Natural killer cell (primary cell): Measurements from ENCODE around the gene PLAGL1. TPM values are rescaled to one million over a fixed set of nuclear protein-coding genes. Genes with fewer than 3 reads are reported as not detected.
A peak's percentile ranks its signal among the peaks of the same experiment; 100 is the strongest.
"Not testable (repeated sequence)": the region's sequence is repeated elsewhere in the genome, so short reads cannot be mapped to it uniquely, and the experiment has no call there.

Experiments used
- ATAC-seq, 3 donors: fragments of 150-1000 bp in 2 of 3; fragments of 200-7000 bp in 1 of 3; cut with Tn5 transposase; 1 replicate in 1 of 3; 2 replicates in 2 of 3; pipeline ENCODE4 v1.10.0; 2021; ENCODE audit warnings: mild to moderate bottlenecking in 2 of 3, moderate library complexity in 2 of 3
- DNase-seq, 2 donors: peaks; one replicate each; pipeline versions ENCODE4 v3.0.0 to v3.0.0-alpha.2; 2013 to 2021; ENCODE audit warnings: mixed read lengths in 1 of 2
- H3K27ac ChIP-seq: one replicate; pipeline ENCODE4 v1.5.1; 2013; ENCODE audit warnings: mild to moderate bottlenecking, low read length
- H3K27me3 ChIP-seq: one replicate; pipeline ENCODE4 v1.6.1; 2013; ENCODE audit warnings: low read length; ENCODE audit not compliant: control insufficient read depth, insufficient read depth
- H3K36me3 ChIP-seq: one replicate; pipeline ENCODE4 v1.6.1; 2013; ENCODE audit warnings: low read length; ENCODE audit not compliant: control insufficient read depth, insufficient read depth
- H3K4me1 ChIP-seq: one replicate; pipeline ENCODE4 v1.6.1; 2013; ENCODE audit warnings: low read length; ENCODE audit not compliant: control insufficient read depth, insufficient read depth
- H3K4me3 ChIP-seq: one replicate; pipeline ENCODE4 v1.5.1; 2013; ENCODE audit warnings: low read length
- H3K9me3 ChIP-seq: one replicate; pipeline ENCODE4 v1.6.1; 2013; ENCODE audit warnings: low read length; ENCODE audit not compliant: control insufficient read depth, insufficient read depth
- H3K27ac Mint-ChIP-seq, 2 donors: one replicate each; pipeline ENCODE4 v1.8.0; 2022; ENCODE audit warnings: mild to moderate bottlenecking in 2 of 2, mixed read lengths in 2 of 2, moderate library complexity in 1 of 2
- H3K27me3 Mint-ChIP-seq, 2 donors: one replicate each; pipeline ENCODE4 v1.8.0; 2022; ENCODE audit warnings: low read depth in 2 of 2, mixed read lengths in 2 of 2
- H3K36me3 Mint-ChIP-seq: one replicate; pipeline ENCODE4 v1.8.0; 2022; ENCODE audit warnings: mixed read lengths
- H3K4me1 Mint-ChIP-seq, 2 donors: one replicate each; pipeline ENCODE4 v1.8.0; 2022; ENCODE audit warnings: mixed read lengths in 2 of 2
- H3K4me3 Mint-ChIP-seq: one replicate; pipeline ENCODE4 v1.8.0; 2022; ENCODE audit warnings: mild to moderate bottlenecking, moderate library complexity, mixed read lengths
- H3K9me3 Mint-ChIP-seq, 2 donors: one replicate each; pipeline ENCODE4 v1.8.0; 2022; ENCODE audit warnings: mixed read lengths in 2 of 2
- CTCF ChIP-seq: fragments of 200-600 bp; IDR thresholded peaks from one replicate; pipeline ENCODE4 v1.8.0; 2022; ENCODE audit warnings: antibody characterized with exemption
- WGBS: methylation state at CpG from one replicate; pipeline ENCODE4 v1.1.7; 2013; ENCODE audit warnings: missing lambda C conversion rate; ENCODE audit not compliant: insufficient coverage; 5-methylcytosine and 5-hydroxymethylcytosine counted together
- intact Hi-C: fragments of 100-400 bp; cut with micrococcal nuclease; formaldehyde crosslinking; loops from one replicate; pipeline ENCODE4 v1.14.2; 2022
- total RNA-seq, 4 donors: library from RNA; stranded (reverse); fragments of 120-200 nt in 1 of 4; gene quantifications; one replicate each; pipeline versions ENCODE4 v1.2.3 to v1.2.4, GENCODE V29; 2013 to 2022

PLAGL1 gene
- total RNA-seq, 3 donors from 2014 or later (not counting 1 experiment from before 2014, with no cell fraction given) = 4.9 to 12.2 (median 6.8) TPM

GRCh38 chr6:144013486-144013909, 5.4 kb upstream of the PLAGL1 start:
- H3K9me3 Mint-ChIP-seq = no peaks in the 10 kb centered on the region
- intact Hi-C loops = loop anchor here (1.0 to 10.0 kb wide), 4 partner anchors 71 to 1539 kb away; partner anchors contain the start of gene FUCA2
- TF ChIP-seq CTCF = peak; percentile 99
- peaks cover 10% of the 10 kb centered on the region in 2 donors for H3K27me3 Mint-ChIP-seq
- H3K36me3 Mint-ChIP-seq = no peaks in the 10 kb centered on the region
- no peaks in the 10 kb centered on the region for H3K27me3 ChIP-seq
- H3K4me3 Mint-ChIP-seq = no peak overlapping the region
- H3K9me3 ChIP-seq = no peaks in the 10 kb centered on the region
- H3K27ac Mint-ChIP-seq = no peak overlapping the region
- no peaks in the 10 kb centered on the region for H3K4me1 ChIP-seq
- H3K36me3 ChIP-seq = no peaks in the 10 kb centered on the region
- peaks cover 4% of the 10 kb centered on the region in 2 donors for H3K4me1 Mint-ChIP-seq
- H3K4me3 ChIP-seq = no peak overlapping the region
- 24% methylated on average over 6 of the region's 8 CpGs for WGBS
- DNase-seq (peak; percentile 43 to 81), ATAC-seq (peak; percentile 52 to 63 (median 55))
- no peak overlapping the region for H3K27ac ChIP-seq

- Mint-ChIP-seq H3K36me3 (no peaks in the 10 kb centered on the region), H3K4me1 (peaks cover 4% of the 10 kb centered on the region in 2 donors), H3K27me3 (peaks cover 5 to 10% of the 10 kb centered on the region in 2 donors), H3K27ac (no peak overlapping the region), H3K9me3 (no peaks in the 10 kb centered on the region), H3K4me3 (no peak overlapping the region)
- Histone ChIP-seq H3K9me3 (no peaks in the 10 kb centered on the region), H3K4me3 (no peak overlapping the region), H3K36me3 (no peaks in the 10 kb centered on the region), H3K27ac (no peak overlapping the region), H3K4me1 (peaks cover 2% of the 10 kb centered on the region), H3K27me3 (no peaks in the 10 kb centered on the region)
- WGBS = 100% methylated on average over 1 of the region's 1 CpG
- no peak for DNase-seq
- TF ChIP-seq CTCF = no peak
- intact Hi-C loops = loop anchor here (10.0 kb wide), 2 partner anchors 498 to 1538 kb away; partner anchors contain the start of gene FUCA2
- ATAC-seq = no peak
Observed at GRCh38 chr6:144012534-144012933, 4.5 kb upstream of the PLAGL1 start.

GRCh38 chr6:144009628-144010027, 1.6 kb upstream of the PLAGL1 start:
- not testable (repeated sequence) for H3K27ac Mint-ChIP-seq, DNase-seq, H3K4me3 Mint-ChIP-seq, H3K36me3 Mint-ChIP-seq, H3K4me1 ChIP-seq, ATAC-seq, H3K4me3 ChIP-seq, H3K4me1 Mint-ChIP-seq, H3K27ac ChIP-seq, H3K9me3 Mint-ChIP-seq, H3K36me3 ChIP-seq, H3K27me3 ChIP-seq, H3K9me3 ChIP-seq
- no CpG with 5 or more reads among the region's 2 CpGs for WGBS
- intact Hi-C loops = loop anchor here (10.0 kb wide), 2 partner anchors 495 to 1535 kb away; partner anchors contain the start of gene FUCA2
- peaks cover 16 to 17% of the 10 kb centered on the region in 2 donors for H3K27me3 Mint-ChIP-seq

- no peaks in the 10 kb centered on the region for H3K9me3 Mint-ChIP-seq
- peaks cover 4% of the 10 kb centered on the region in 2 donors for H3K4me1 Mint-ChIP-seq
- H3K36me3 ChIP-seq = no peaks in the 10 kb centered on the region
- H3K27ac ChIP-seq = no peak overlapping the region
- intact Hi-C loops = no loop called here
- H3K27me3 ChIP-seq = no peaks in the 10 kb centered on the region
- ATAC-seq (no peak), DNase-seq (no peak)
- H3K4me3 ChIP-seq = no peak overlapping the region
- H3K9me3 ChIP-seq = no peaks in the 10 kb centered on the region
- peak overlapping the region; percentile 79 for H3K4me3 Mint-ChIP-seq
- WGBS = 90% methylated on average over 5 of the region's 9 CpGs
- H3K36me3 Mint-ChIP-seq = no peaks in the 10 kb centered on the region
- peaks cover 2% of the 10 kb centered on the region for H3K4me1 ChIP-seq
- TF ChIP-seq CTCF = no peak
- no peak overlapping the region for H3K27ac Mint-ChIP-seq
- H3K27me3 Mint-ChIP-seq = peaks cover 16 to 17% of the 10 kb centered on the region in 2 donors
Observed at GRCh38 chr6:144008846-144009245, 787 bp upstream of the PLAGL1 start.
